DND-41 (cell line): ENCODE results near the gene EIF1.

Experiments used
- ATAC-seq: fragments of 200-7000 bp; cut with Tn5 transposase; 3 replicates; pipeline ENCODE4 v1.9.1; 2021; ENCODE audit warnings: low read depth; ENCODE audit not compliant: insufficient read depth
- DNase-seq: peaks from one replicate; pipeline ENCODE4 v3.0.0-alpha.2; 2020
- H2AFZ ChIP-seq: 2 replicates; pipeline ENCODE4 v1.6.0; 2012; ENCODE audit warnings: low read depth, low read length
- H3K27ac ChIP-seq: 2 replicates; pipeline ENCODE4 v1.5.1; 2012; ENCODE audit warnings: low read length, inconsistent platforms
- H3K27me3 ChIP-seq: fragments of 200-600 bp; sonication (generic); 2 replicates; pipeline ENCODE4 v1.6.0; 2012; ENCODE audit warnings: low read length, mild to moderate bottlenecking, inconsistent platforms; ENCODE audit not compliant: insufficient read depth, poor library complexity
- H3K36me3 ChIP-seq: 2 replicates; pipeline ENCODE4 v1.5.1; 2012; ENCODE audit warnings: low read length, inconsistent platforms; ENCODE audit not compliant: insufficient read depth
- H3K4me1 ChIP-seq: 2 replicates; pipeline ENCODE4 v1.5.1; 2012; ENCODE audit warnings: mild to moderate bottlenecking, low read length; ENCODE audit not compliant: insufficient read depth
- H3K4me2 ChIP-seq: 2 replicates; pipeline ENCODE4 v1.6.0; 2012; ENCODE audit warnings: mild to moderate bottlenecking, moderate library complexity, low read length, inconsistent platforms; ENCODE audit not compliant: insufficient read depth
- H3K4me3 ChIP-seq, 2 experiments: fragments of 200-600 bp in 1 of 2; shearing (Covaris generic) in 1 of 2; 2 replicates each; pipeline ENCODE4 v1.5.1; 2012 to 2016; ENCODE audit warnings: inconsistent platforms in 2 of 2, low read length in 2 of 2, mild to moderate bottlenecking in 2 of 2, low read depth in 1 of 2, moderate library complexity in 1 of 2
- H3K79me2 ChIP-seq: 2 replicates; pipeline ENCODE4 v1.6.0; 2012; ENCODE audit warnings: low read length, inconsistent platforms; ENCODE audit not compliant: insufficient read depth
- H3K9ac ChIP-seq: 2 replicates; pipeline ENCODE4 v1.6.0; 2012; ENCODE audit warnings: low read depth, mild to moderate bottlenecking, inconsistent platforms, low read length, moderate library complexity
- H3K9me3 ChIP-seq: 2 replicates; pipeline ENCODE4 v1.5.1; 2012; ENCODE audit warnings: low read length, moderate library complexity, mild to moderate bottlenecking, inconsistent platforms; ENCODE audit not compliant: insufficient read depth, severe bottlenecking
- H4K20me1 ChIP-seq: 2 replicates; pipeline ENCODE4 v1.6.0; 2012; ENCODE audit warnings: low read length; ENCODE audit not compliant: insufficient read depth
- EZH2 ChIP-seq: IDR thresholded peaks from 3 replicates; pipeline ENCODE4 v1.6.1; 2012; ENCODE audit warnings: borderline replicate concordance, low read depth, mild to moderate bottlenecking, moderate library complexity, low read length, inconsistent platforms; ENCODE audit not compliant: severe bottlenecking
- TF ChIP-seq, protein P1 (sequence below): IDR thresholded peaks from 2 replicates; pipeline ENCODE4 v1.5.1; 2012; ENCODE audit warnings: borderline replicate concordance, low read length, moderate library complexity, mild to moderate bottlenecking; ENCODE audit not compliant: poor library complexity, severe bottlenecking; ENCODE audit errors: extremely low read depth

The EIF1 gene

DNA sequence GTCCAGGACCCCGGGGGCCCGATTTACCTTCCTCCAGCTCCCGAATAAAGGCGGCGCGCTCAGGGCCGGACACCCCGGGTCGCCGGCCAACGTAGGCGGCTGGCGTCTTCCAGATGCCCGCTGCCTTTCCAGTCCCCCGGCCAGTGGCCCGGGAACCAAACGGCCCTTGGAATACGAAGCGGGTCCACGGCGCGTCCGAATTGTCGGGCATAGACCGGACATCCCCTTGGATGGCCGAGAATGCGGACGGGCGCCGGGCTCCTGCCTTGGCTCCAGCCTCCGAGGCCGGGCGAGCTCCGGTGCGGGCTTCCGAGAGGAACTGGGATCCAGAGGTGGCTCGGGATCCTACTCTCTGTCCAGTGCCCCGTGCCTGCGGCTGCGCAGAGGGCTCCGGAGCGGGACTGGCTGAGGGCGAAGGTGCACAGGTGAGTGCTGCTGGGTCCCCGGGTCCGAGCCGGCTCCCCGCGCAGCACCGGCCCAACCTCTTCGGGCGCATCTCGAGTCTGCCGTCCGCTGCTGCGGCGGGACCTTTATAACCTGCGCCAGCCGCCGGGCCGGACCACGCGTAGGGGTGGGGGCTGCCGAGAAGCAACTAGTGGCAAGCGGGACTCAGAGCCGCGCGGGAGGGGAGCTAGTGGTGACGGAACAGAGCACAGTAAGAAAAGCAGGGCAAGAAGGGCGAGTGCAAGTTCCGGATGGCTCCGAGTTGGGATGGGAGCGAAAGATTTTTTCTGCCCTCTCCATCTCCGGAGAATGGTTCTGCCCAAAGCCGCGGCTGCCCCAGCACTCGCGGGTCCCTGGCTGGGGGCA is 45.7 kb downstream of the EIF1 start, which contains the start of gene HAP1:
Gene HAP1 (minus strand): TSS at position 505 of the 810 bp plus-strand sequence. CDS start 9 bp downstream, at position 496.
- H4K20me1 ChIP-seq: no peaks in the 10 kb centered on the region
- H3K36me3 ChIP-seq: no peaks in the 10 kb centered on the region
- no peak for DNase-seq
- no peak within 1 kb of the TSS for H3K4me3 ChIP-seq
- H3K9ac ChIP-seq: no peak within 1 kb of the TSS
- H3K4me1 ChIP-seq: peaks cover 7% of the 10 kb centered on the region
- no peak within 1 kb of the TSS for H2AFZ ChIP-seq
- no peaks in the 10 kb centered on the region for H3K79me2 ChIP-seq
- H3K9me3 ChIP-seq: no peaks in the 10 kb centered on the region
- H3K27me3 ChIP-seq: peaks cover 4% of the 10 kb centered on the region
- no peak within 1 kb of the TSS for H3K27ac ChIP-seq
- H3K4me2 ChIP-seq: no peak within 1 kb of the TSS
- TF ChIP-seq, protein P1, sequence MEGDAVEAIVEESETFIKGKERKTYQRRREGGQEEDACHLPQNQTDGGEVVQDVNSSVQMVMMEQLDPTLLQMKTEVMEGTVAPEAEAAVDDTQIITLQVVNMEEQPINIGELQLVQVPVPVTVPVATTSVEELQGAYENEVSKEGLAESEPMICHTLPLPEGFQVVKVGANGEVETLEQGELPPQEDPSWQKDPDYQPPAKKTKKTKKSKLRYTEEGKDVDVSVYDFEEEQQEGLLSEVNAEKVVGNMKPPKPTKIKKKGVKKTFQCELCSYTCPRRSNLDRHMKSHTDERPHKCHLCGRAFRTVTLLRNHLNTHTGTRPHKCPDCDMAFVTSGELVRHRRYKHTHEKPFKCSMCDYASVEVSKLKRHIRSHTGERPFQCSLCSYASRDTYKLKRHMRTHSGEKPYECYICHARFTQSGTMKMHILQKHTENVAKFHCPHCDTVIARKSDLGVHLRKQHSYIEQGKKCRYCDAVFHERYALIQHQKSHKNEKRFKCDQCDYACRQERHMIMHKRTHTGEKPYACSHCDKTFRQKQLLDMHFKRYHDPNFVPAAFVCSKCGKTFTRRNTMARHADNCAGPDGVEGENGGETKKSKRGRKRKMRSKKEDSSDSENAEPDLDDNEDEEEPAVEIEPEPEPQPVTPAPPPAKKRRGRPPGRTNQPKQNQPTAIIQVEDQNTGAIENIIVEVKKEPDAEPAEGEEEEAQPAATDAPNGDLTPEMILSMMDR: no peak
- no peak for TF ChIP-seq EZH2
- ATAC-seq: no peak

GRCh38 chr17:41734949-41735313 is 46.2 kb downstream of the EIF1 start:
- H2AFZ ChIP-seq: no peak overlapping the region
- H3K27ac ChIP-seq: no peak overlapping the region

DNA sequence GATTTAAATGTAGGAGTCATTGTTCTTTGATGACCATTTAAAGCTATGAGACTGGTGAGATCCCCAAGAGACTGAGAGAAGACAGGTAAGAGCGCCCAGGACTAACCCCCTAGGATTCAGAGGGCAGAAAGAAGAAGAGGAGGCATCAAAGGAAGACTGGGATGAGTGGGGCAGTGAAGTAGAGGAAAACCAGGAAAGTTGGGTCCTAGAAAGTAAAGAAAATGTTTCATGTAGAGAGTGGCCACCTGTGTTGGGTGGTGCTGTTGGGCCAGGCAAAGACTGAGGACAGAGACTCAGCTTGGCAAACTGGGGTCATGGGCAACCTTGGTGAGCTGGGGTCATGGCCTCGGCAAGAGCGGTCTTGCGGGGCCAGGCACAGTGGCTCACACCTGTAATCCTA is 47.1 kb downstream of the EIF1 start:
- peaks cover 7% of the 10 kb centered on the region for H3K4me1 ChIP-seq
- H3K27me3 ChIP-seq: peaks cover 4% of the 10 kb centered on the region
- H3K36me3 ChIP-seq: no peaks in the 10 kb centered on the region
- ATAC-seq (no peak), DNase-seq (no peak)
- no peaks in the 10 kb centered on the region for H4K20me1 ChIP-seq
- H3K4me2 ChIP-seq: no peak overlapping the region
- H3K27ac ChIP-seq: no peak overlapping the region
- no peaks in the 10 kb centered on the region for H3K79me2 ChIP-seq
- H3K9me3 ChIP-seq: no peaks in the 10 kb centered on the region
- no peak overlapping the region for H3K9ac ChIP-seq
- TF ChIP-seq EZH2: no peak
- TF ChIP-seq, protein P1: no peak
- no peak overlapping the region for H2AFZ ChIP-seq
- H3K4me3 ChIP-seq: no peak overlapping the region

More at GRCh38 chr17:41734949-41735313, 46.2 kb downstream of the EIF1 start:
- Histone ChIP-seq H3K4me1 (peaks cover 7% of the 10 kb centered on the region), H3K4me2 (no peak overlapping the region), H3K9ac (no peak overlapping the region), H3K27me3 (peaks cover 4% of the 10 kb centered on the region), H3K79me2 (no peaks in the 10 kb centered on the region), H3K4me3 (no peak overlapping the region), H3K36me3 (no peaks in the 10 kb centered on the region), H4K20me1 (no peaks in the 10 kb centered on the region), H3K9me3 (no peaks in the 10 kb centered on the region)
- TF ChIP-seq, protein P1: no peak
- TF ChIP-seq EZH2: no peak
- DNase-seq (no peak), ATAC-seq (no peak)
